NCI-H345 treated with DMSO at 0.1 percent for 48 hours (cell line): Measurements from ENCODE around the gene NT5DC2.

Experiments
- DNase-seq: peaks from one replicate; lab custom pipeline; 2025; ENCODE audit not compliant: unreplicated experiment; lab: John Stamatoyannopoulos, UW

The NT5DC2 gene

DNA sequence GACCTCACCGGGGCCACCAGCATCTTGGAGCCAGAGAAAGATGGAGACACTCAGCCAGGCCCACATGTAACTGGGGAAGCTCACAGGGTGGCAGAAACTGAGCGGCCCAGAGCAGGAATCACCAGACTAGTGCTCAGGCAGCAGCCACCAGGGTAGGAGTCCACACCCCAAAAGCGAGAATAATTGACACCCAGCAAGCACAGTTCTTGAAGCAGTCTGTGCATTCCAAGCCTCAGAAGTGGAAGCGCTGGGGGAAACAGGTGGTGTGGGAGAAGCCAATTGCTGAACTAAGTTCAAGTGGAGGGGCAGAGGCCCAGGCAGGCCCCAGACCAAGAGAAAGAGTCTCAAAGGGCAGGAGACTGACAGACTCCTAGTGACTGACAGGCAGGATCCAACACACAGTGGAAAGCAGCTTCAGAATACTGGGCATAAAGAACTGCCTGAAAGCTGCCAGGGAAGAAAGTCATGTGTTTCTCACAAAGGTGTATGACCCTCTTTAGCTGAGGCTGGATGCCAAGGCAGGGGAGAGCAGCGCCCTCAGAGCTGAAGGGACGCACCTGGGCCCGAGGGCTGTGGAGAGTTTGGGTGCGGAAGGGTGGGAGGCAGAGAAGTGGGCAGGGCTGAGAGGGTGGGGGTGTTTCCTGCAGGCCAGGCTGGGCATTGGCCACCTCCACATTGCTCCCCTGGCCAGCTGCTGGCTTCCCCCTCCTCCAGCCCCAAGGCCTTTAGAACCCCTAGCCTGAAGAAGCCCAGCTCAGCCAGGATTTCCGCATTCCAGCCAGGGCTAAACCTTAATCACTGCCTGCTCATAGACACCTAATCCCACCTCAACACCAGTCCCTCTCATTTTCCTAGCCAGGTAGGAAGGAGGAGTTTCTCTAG lies 7.7 kb downstream of the NT5DC2 start:
- DNase-seq = no peak

DNA sequence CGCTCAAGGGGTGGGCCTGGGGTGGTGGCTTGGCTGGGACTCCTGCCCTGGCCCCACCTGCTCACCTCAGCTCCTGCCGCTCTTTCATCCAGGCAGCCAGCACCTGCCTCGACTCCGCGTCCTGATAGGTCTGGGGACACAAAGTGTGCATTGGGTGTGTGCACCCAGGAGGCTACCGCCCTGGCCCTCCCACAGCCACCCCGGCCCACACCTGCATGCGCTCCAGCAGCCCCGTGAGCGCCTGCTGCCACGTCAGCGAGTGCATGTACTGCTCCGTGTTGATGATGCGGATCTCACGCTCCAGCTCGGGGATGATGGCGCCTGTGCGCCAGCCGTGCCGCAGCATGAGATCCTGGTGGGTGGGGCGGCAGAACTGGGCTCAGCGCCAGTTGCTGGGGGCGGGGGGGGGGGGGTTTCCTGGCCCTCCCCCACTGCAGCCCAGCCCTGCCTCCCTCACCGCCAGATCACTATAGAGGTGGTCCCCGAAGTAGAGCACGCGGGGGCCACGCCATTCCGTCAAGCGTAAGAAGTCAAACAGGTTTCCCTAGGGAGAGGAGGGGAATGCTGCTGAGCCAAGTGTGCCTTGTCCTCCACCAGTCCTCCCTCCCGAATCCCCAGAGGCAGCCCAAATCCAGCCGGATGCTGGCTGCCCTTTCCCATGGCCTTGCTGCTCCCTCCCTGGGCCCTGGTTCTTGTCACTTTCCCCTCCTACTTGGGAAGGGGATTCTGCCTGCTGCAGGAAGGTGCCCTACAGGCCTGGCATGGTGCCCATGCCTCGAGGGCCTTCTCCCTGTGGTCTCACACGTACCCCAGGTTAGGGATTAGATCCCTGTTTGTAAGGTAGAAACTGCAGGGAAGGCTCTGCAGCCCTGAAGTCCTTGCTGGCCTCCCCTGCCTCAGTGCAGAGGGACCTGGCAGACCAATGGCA lies 8.6 kb downstream of the NT5DC2 start:
- peak; percentile 64 for DNase-seq

DNA sequence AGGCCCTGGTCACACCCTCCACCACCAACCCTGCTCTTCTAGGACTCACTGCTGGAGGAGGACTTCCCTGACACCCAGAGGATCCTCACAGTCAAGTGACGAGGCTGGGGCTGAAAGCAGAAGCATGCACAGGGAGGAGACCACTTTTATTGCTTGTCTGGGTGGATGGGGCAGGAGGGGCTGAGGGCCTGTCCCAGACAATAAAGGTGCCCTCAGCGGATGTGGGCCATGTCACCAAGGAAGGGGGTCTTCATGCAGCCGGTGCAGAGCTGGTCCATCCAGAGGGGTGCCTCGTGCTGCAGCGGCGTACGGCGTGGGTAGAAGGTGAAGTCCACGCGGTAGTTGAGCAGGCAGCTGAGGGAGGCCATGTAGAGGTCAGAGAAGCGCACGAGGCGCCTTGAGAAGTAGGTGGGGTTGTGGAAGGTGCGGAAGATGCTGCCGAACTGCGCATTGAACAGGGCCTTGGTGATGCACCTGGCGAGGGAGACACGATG lies 9.4 kb downstream of the NT5DC2 start:
- no peak for DNase-seq

DNA sequence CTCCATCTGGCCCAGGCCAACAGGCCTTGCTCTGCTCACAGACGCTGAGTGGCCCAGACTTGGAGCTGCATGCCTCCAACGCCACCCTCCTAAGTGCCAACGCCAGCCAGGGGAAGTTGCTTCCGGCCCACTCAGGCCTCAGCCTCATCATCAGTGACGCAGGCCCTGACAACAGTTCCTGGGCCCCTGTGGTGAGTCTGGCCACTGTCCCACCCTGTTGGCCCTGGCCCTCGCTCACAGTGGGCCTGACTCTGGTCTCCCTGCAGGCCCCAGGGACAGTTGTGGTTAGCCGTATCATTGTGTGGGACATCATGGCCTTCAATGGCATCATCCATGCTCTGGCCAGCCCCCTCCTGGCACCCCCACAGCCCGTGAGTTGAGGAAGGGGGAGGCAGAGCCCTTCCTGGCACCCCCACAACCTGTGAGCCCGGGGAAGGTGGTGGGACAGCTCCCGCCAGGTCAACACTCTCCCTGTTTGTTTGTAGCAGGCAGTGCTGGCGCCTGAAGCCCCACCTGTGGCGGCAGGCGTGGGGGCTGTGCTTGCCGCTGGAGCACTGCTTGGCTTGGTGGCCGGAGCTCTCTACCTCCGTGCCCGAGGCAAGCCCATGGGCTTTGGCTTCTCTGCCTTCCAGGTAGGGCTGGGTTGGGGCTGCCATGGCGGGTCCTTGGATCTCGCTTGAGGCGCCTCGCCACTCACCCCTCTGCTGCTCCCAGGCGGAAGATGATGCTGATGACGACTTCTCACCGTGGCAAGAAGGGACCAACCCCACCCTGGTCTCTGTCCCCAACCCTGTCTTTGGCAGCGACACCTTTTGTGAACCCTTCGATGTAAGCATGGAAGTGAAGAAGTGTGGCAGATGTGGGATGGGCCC lies 10.0 kb downstream of the NT5DC2 start:
- DNase-seq = no peak

DNA sequence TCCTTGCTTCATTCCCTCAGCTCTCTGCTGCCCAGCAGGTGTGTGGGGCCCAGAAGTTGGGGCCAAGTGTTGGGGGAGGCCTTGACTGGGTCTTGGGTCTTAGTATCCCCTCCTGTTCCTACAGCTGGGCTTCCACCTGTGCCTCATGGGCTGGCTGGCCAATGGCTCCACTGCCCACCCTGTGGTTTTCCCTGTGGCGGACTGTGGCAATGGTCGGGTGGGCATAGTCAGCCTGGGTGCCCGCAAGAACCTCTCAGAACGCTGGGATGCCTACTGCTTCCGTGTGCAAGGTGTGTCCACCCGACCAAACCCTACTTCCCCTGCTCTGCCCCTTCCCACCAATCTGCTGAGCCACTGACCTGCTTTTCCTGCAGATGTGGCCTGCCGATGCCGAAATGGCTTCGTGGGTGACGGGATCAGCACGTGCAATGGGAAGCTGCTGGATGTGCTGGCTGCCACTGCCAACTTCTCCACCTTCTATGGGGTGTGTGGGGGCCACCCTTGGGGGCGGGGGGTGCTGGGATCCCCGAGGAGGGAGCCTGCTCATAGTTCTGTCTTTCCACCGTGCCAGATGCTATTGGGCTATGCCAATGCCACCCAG lies 10.9 kb downstream of the NT5DC2 start:
- DNase-seq = no peak

DNA sequence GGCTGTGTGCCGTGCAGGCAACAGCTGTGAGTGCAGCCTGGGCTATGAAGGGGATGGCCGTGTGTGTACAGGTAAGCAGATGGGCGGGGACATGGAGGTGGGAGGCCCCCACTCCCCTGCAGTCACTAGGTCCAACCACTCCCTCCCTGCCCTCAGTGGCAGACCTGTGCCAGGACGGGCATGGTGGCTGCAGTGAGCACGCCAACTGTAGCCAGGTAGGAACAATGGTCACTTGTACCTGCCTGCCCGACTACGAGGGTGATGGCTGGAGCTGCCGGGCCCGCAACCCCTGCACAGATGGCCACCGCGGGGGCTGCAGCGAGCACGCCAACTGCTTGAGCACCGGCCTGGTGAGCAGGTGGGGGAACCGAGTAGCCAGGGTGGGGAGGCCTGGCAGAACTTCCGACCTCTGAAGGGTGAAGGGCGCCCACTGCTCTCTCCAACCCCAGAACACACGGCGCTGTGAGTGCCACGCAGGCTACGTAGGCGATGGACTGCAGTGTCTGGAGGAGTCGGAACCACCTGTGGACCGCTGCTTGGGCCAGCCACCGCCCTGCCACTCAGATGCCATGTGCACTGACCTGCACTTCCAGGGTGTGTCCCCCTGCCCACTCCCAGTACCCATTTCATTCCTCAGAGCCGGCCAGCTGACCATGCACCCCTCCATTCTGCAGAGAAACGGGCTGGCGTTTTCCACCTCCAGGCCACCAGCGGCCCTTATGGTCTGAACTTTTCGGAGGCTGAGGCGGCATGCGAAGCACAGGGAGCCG lies 11.6 kb downstream of the NT5DC2 start:
- DNase-seq = no peak

DNA sequence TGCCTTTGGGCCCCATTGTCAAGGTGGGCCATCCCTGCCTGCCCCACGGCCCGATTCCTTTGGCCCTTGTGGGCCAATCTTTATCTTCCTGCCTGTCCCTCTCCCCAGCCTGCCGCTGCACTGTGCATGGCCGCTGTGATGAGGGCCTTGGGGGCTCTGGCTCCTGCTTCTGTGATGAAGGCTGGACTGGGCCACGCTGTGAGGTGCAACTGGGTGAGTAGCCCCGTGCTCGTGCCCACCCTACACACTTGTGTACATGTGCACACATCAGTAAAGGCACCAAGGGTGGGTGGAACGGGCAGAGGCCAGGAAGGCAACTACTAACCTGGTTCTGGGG lies 12.2 kb downstream of the NT5DC2 start:
- no peak for DNase-seq

DNA sequence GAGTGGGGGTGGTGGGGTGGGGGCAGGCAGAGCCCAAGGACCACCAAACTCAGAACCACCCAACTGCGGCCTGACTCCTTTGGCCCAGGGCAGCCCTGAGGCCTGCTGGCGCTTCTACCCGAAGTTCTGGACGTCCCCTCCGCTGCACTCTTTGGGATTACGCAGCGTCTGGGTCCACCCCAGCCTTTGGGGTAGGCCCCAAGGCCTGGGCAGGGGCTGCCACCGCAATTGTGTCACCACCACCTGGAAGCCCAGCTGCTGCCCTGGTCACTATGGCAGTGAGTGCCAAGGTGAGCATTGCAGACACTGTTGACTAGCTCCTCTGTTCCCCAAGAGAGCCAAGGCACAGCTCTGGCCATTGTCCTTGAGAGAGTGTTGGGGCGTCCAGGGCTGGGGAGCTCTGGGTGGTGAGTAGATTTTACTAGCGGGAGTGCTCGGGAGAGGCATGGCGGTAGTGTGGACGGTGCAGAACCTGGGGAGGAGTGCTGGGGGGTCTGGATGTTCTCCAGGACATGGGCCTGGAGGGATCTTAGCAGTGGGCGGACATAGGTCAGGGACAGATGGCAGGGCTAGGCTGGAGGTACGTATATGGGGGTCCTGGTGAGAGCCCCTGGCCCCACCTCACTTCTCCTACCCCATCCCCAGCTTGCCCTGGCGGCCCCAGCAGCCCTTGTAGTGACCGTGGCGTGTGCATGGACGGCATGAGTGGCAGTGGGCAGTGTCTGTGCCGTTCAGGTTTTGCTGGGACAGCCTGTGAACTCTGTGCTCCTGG lies 12.8 kb downstream of the NT5DC2 start:
- no peak for DNase-seq

DNA sequence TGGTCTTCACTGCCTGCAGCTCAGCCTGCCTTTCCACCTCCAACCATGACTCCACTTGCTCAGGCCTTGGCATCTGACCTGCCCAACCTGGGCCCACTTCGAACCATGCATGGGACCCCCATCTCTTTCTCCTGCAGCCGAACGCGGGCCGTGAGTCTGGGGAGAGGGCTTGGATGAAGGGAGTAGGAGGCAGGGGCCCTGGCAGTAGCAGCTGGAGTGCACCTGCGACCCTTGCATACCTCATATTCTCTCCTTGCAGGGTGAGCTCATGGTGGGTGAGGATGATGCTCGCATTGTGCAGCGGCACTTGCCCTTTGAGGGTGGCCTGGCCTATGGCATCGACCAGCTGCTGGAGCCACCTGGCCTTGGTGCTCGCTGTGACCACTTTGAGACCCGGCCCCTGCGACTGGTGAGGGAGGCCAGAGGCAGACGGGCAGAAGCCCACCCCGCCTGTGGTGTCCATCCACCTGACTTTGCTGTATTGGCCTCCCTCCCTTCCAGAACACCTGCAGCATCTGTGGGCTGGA lies 13.5 kb downstream of the NT5DC2 start:
- DNase-seq = no peak

DNA sequence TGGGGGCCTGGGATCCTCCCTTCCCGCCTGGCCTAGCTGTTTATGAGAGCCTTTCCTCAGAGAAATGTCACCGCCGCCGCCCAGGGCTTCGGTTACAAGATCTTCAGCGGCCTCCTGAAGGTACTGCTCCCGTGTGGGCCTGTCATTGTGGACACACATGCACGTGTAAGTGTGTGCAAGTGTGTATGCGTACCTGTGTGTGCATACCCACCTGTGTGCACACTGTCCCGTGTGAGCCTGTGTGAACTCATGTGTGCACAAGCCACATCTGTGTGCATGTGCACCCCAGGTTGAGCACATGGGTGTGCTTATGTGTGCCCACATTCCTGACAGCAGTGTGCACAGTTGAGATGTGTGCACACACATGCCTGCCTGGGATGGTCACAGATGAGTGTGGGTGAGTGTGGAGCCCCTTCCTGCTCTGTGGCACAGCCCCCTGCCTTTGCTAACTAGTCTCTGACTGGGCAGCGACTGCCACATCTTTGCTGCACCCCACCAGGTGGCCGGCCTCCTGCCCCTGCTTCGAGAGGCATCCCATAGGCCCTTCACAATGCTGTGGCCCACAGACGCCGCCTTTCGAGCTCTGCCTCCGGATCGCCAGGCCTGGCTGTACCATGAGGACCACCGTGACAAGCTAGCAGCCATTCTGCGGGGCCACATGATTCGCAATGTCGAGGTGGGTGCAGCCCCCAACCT lies 14.1 kb downstream of the NT5DC2 start:
- no peak for DNase-seq

DNA sequence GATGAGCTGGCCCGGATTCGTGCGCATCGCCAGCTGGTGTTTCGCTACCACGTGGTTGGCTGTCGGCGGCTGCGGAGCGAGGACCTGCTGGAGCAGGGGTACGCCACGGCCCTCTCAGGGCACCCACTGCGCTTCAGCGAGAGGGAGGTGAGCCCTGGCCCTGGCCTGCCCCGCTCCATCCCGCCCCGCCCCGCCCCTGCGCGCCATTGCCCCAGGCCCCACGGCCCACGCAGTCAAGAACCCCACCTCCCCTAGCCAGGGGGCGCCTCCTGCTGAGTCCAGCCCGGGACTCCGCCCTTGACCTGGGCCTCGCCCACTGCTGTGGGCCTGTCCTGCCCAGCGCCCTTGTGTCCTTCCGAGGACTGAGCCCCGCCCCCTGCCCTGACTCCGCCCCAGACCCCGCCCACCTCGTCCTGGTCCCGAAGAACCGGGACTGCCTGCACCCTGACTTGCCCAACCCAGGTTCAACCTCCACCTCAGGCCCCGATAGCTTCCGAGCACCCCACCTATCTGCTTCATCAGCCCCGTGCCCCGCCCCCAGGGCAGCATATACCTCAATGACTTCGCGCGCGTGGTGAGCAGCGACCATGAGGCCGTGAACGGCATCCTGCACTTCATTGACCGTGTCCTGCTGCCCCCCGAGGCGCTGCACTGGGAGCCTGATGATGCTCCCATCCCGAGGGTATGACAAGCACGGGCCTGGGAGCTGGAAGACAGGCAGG lies 14.8 kb downstream of the NT5DC2 start:
- DNase-seq = no peak

DNA sequence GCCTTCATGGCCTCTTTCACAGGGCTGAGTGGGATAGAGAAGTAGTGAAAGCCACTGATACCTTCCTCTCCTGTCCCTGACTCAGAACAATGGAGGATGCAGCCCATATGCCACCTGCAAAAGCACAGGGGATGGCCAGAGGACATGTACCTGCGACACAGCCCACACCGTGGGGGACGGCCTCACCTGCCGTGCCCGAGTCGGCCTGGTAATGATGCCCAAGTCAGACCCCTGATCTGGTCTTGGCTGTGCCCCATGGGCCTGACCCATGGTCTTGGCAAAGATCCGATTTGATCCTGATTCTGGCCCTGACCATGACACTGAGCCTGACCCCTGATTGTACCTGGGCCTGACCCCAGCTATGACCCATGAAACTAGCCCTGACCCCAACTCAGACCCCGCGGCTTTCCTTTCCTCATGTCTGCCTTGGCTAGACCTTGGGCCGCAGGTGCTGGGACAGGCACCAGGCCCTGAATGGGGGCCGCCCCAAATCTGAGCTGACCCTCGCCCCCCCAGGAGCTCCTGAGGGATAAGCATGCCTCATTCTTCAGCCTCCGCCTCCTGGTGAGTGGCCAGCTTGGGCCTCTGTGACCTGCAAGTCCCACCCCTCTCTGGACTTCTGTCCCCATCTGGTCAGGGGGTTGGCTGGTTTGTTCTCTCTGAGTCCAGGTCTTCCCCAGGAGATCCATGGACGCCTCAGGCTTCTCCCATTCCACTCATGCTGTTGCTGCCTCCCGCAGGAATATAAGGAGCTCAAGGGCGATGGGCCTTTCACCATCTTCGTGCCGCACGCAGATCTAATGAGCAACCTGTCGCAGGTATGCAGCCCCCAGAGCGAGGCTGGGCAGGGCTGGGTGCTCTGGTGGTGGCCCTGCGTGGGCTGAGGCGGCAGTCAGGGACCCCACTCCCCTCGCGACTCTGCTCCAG lies 15.6 kb downstream of the NT5DC2 start:
- no peak for DNase-seq

DNA sequence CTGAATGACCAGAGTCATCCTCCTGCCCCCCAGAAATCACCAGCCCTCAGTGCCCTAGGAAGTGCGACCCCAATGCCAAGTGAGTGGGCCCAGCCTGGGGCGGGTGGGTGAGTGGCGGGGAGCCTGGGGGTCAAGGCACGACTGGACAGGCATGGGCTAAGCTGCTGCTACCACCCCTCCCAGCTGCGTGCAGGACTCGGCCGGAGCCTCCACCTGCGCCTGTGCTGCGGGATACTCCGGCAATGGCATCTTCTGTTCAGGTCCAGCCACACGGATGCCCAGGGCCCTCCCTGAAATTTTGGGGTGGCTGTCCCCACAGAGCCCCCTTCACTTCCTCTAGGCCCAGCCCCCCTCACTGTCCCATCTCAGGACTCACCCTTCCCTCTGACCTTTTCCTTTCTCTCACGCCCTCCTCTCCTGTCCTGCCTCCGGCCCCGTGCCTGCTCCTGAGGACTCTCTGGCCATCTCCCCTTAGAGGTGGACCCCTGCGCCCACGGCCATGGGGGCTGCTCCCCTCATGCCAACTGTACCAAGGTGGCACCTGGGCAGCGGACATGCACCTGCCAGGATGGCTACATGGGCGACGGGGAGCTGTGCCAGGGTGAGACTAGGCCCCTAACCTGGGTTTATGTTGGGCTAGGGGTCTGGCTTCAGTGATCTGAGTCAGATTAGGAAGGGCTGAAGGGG lies 17.0 kb downstream of the NT5DC2 start:
- no peak for DNase-seq

DNA sequence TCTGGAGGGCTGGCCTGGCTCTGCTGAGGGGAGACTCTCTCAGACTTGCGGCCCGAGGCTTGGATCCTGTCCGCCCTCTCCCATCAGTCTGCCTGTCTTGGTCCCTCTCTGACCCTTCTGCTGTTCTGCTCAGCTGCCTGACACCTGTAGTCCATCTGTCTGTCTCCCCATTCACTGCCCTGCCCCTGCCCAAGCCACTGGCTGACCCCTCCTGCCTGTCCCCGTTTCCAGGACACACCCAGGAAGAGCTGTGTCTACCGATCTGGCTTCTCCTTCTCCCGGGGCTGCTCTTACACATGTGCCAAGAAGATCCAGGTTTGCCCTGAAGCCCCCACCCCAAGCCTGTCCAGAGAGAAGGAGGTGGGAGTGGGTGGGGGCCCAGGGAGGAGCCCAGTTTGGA lies 18.5 kb downstream of the NT5DC2 start:
- no peak for DNase-seq

DNA sequence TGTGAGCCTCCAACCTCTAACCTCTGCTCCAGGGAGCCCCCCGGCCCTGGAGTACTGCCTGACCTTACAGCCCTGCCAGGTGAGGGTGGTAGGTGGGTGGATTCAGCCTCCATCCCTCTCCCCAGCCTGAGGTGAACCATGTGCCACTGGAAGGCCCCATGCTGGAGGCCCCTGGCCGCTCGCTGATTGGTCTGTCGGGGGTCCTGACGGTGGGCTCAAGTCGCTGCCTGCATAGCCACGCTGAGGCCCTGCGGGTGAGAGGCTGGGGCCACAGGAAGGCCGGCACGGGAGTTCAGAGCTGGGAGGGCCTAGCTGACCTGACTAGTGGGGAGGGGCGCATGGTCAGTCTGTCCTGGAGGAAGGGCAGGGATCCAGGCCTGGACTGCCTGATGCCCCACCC lies 19.1 kb downstream of the NT5DC2 start:
- no peak for DNase-seq

DNA sequence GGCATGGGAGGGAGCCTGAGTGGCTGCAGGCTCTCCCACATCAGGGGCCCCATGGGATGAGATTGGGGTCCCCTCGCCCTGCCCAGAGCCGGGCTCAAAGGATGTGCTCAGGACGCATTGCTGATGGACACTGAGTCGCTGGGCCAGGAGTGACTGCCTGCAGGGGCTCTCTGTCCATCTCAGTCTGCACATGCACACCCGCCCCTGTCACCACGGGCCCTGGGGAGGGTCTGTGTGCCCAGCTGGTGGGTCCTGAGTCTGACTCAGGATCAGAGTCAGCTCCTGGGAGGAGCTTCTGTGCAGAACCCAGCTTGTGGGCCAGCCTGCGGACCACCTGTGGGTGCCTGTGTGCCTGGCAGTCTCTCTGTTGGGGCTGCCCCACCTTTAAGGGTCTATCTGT lies 20.4 kb downstream of the NT5DC2 start:
- no peak for DNase-seq
